ENCODE data around the gene SETSIP. TPM values are rescaled to one million over a fixed set of nuclear protein-coding genes. Genes with fewer than 3 reads are reported as not detected.

Gene SETSIP
- total RNA-seq, 2 experiments from 2014 or later: not detected

GRCh38 chr1:92096317-92096716, 21.1 kb upstream of the SETSIP start:
- POLR2A ChIA-PET: no interaction called here

GRCh38 chr1:92095874-92096273, 20.7 kb upstream of the SETSIP start:
- H3K4me3 Mint-ChIP-seq: no peak overlapping the region
- POLR2A ChIA-PET: no interaction called here
- CTCF ChIA-PET: no interaction called here

More at GRCh38 chr1:92096317-92096716, 21.1 kb upstream of the SETSIP start:
- Histone ChIP-seq H3K27me3 (ENCODE audit: control insufficient read depth in 1 of 2, insufficient read depth in 2 of 2, low read length in 2 of 2) (no peaks in the 10 kb centered on the region), H3K4me1 (ENCODE audit: insufficient read depth, low read length) (no peaks in the 10 kb centered on the region), H3K36me3 (ENCODE audit: insufficient read depth, low read length) (no peaks in the 10 kb centered on the region), H3K27ac (ENCODE audit: low read depth in 1 of 2, low read length in 2 of 2) (no peak overlapping the region), H3K4me3 (ENCODE audit: low read length) (no peak overlapping the region), H3K9me3 (ENCODE audit: control insufficient read depth in 1 of 2, insufficient read depth in 1 of 2, low read length in 2 of 2) (no peaks in the 10 kb centered on the region)
- H3K4me1 Mint-ChIP-seq (ENCODE audit: low read depth): no peaks in the 10 kb centered on the region
- no peak for ATAC-seq (ENCODE audit: poor library complexity)
- H3K27ac Mint-ChIP-seq: no peak overlapping the region
- intact Hi-C loops (cut with DNase I, micrococcal nuclease): no loop called here
- TF ChIP-seq CTCF (IDR thresholded peaks at IDR 0.05): no peak
- H3K27me3 Mint-ChIP-seq: no peaks in the 10 kb centered on the region
- H3K9me3 Mint-ChIP-seq: no peaks in the 10 kb centered on the region
- H3K36me3 Mint-ChIP-seq (ENCODE audit: low read depth): peaks cover 17% of the 10 kb centered on the region
- CTCF ChIA-PET: no interaction called here
- H3K4me3 Mint-ChIP-seq: no peak overlapping the region
- DNase-seq: peak in 2 of 14 experiments; percentile 44 to 56

GRCh38 chr1:92094595-92094994, 19.4 kb upstream of the SETSIP start:
- POLR2A ChIA-PET: interaction anchor here (1.3 kb wide), 1 partner anchor 23 kb away, joined by 3 read pairs; no protein-coding TSS in a partner anchor
- Histone ChIP-seq H3K36me3 (ENCODE audit: insufficient read depth, low read length) (no peaks in the 10 kb centered on the region), H3K4me3 (ENCODE audit: low read length) (no peak overlapping the region), H3K4me1 (ENCODE audit: insufficient read depth, low read length) (no peaks in the 10 kb centered on the region), H3K27me3 (ENCODE audit: control insufficient read depth in 1 of 2, insufficient read depth in 2 of 2, low read length in 2 of 2) (no peaks in the 10 kb centered on the region), H3K9me3 (ENCODE audit: control insufficient read depth in 1 of 2, insufficient read depth in 1 of 2, low read length in 2 of 2) (no peaks in the 10 kb centered on the region), H3K27ac (ENCODE audit: low read depth in 1 of 2, low read length in 2 of 2) (no peak overlapping the region)
- Mint-ChIP-seq H3K36me3 (ENCODE audit: low read depth) (peaks cover 31% of the 10 kb centered on the region), H3K4me1 (ENCODE audit: low read depth) (no peaks in the 10 kb centered on the region), H3K4me3 (no peak overlapping the region), H3K27ac (no peak overlapping the region), H3K9me3 (no peaks in the 10 kb centered on the region), H3K27me3 (no peaks in the 10 kb centered on the region)
- CTCF ChIA-PET: no interaction called here
- DNase-seq (no peak), ATAC-seq (ENCODE audit: poor library complexity) (no peak)
- no peak for TF ChIP-seq CTCF (IDR thresholded peaks at IDR 0.05)
- intact Hi-C loops (cut with DNase I, micrococcal nuclease): no loop called here

More at GRCh38 chr1:92095874-92096273, 20.7 kb upstream of the SETSIP start:
- H3K36me3 Mint-ChIP-seq (ENCODE audit: low read depth): peaks cover 22% of the 10 kb centered on the region
- no peak overlapping the region for H3K27ac Mint-ChIP-seq
- H3K27ac ChIP-seq (ENCODE audit: low read depth in 1 of 2, low read length in 2 of 2): no peak overlapping the region
- intact Hi-C loops (cut with DNase I, micrococcal nuclease): no loop called here
- no peaks in the 10 kb centered on the region for H3K4me1 Mint-ChIP-seq (ENCODE audit: low read depth)
- ATAC-seq (ENCODE audit: poor library complexity): no peak
- no peaks in the 10 kb centered on the region for H3K4me1 ChIP-seq (ENCODE audit: insufficient read depth, low read length)
- H3K4me3 ChIP-seq (ENCODE audit: low read length): no peak overlapping the region
- no peaks in the 10 kb centered on the region for H3K27me3 Mint-ChIP-seq
- DNase-seq: peak in 2 of 14 experiments; percentile 15 to 51
- no peak for TF ChIP-seq CTCF (IDR thresholded peaks at IDR 0.05)
- no peaks in the 10 kb centered on the region for H3K9me3 ChIP-seq (ENCODE audit: control insufficient read depth in 1 of 2, insufficient read depth in 1 of 2, low read length in 2 of 2)
- H3K9me3 Mint-ChIP-seq: no peaks in the 10 kb centered on the region
- H3K36me3 ChIP-seq (ENCODE audit: insufficient read depth, low read length): no peaks in the 10 kb centered on the region
- H3K27me3 ChIP-seq (ENCODE audit: control insufficient read depth in 1 of 2, insufficient read depth in 2 of 2, low read length in 2 of 2): no peaks in the 10 kb centered on the region
